ENCODE measurements around the gene CTTNBP2.

The CTTNBP2 gene

DNA sequence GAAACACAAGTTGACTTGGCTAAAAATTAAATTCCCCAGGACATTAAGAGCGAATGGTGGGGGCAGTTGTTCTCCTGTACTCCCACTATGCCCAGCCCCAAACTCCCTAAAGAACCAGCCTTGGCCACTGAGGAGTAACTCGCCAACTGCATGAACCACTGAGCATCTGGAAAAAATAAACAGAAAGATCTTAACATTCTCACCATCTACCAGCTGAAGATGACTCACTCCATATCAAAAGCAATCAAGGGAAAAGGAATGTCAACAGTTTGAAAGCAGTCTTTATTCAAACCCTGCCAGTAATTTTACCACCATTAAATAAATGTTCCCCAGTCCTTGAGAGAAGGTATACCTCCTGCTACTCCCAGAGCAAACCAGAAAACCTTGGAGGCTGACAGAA, 45.4 kb downstream of the CTTNBP2 start:
- DNase-seq (ENCODE audit: low read depth): peak; percentile 46
- TF ChIP-seq, protein P1, sequence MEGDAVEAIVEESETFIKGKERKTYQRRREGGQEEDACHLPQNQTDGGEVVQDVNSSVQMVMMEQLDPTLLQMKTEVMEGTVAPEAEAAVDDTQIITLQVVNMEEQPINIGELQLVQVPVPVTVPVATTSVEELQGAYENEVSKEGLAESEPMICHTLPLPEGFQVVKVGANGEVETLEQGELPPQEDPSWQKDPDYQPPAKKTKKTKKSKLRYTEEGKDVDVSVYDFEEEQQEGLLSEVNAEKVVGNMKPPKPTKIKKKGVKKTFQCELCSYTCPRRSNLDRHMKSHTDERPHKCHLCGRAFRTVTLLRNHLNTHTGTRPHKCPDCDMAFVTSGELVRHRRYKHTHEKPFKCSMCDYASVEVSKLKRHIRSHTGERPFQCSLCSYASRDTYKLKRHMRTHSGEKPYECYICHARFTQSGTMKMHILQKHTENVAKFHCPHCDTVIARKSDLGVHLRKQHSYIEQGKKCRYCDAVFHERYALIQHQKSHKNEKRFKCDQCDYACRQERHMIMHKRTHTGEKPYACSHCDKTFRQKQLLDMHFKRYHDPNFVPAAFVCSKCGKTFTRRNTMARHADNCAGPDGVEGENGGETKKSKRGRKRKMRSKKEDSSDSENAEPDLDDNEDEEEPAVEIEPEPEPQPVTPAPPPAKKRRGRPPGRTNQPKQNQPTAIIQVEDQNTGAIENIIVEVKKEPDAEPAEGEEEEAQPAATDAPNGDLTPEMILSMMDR (IDR thresholded peaks at IDR 0.05; ENCODE audit: insufficient read depth, low read depth, low read length, missing control alignments): no peak

DNA sequence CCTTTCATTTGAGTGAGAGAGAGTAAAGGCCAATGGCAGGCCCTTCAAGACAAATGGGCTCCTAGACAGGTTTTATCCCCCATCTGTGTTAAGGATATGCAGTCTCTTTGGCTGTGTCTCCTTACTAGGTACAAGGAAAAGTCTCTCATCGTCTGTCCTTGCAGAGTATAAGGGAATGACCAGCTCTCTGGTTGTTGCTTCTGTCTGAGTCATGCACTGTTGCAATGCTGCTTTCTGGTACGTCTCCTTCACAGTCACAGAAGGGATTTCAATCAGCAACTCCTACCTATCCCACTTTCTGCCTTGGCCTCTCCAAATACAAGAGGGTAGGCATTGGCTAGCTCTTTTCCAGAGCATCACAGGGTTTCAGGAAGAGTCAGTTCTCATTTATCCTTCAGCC, 48.1 kb downstream of the CTTNBP2 start:
- no peak overlapping the region for H3K4me3 ChIP-seq (ENCODE audit: low read length)
- peak; percentile 87 for DNase-seq (ENCODE audit: low read depth)
- TF ChIP-seq, protein P1 (IDR thresholded peaks at IDR 0.05; ENCODE audit: insufficient read depth, low read depth, low read length, missing control alignments): no peak

More for the DNA sequence above, 45.4 kb downstream of the CTTNBP2 start:
- H3K4me3 ChIP-seq (ENCODE audit: low read length): no peak overlapping the region

DNA sequence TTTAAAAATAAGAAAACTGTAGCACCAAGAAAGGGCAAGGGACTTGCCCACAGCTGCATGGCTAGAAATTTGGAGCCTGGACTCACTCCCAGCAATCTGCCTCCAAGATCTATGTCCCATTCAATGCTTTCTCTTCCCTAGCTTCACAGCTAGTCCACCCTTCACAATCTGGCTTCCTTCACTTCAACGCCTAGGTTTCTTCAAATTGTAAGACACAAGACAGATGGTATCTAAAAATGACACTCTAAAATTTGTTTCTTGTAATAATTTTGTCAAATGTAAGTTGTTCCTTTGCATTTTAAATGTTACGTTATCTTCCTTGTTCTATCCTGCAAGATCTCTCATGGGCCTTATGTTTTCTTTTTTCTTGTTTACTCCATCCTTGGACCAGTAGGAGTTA, 48.6 kb downstream of the CTTNBP2 start:
- TF ChIP-seq, protein P1 (IDR thresholded peaks at IDR 0.05; ENCODE audit: insufficient read depth, low read depth, low read length, missing control alignments): no peak

DNA sequence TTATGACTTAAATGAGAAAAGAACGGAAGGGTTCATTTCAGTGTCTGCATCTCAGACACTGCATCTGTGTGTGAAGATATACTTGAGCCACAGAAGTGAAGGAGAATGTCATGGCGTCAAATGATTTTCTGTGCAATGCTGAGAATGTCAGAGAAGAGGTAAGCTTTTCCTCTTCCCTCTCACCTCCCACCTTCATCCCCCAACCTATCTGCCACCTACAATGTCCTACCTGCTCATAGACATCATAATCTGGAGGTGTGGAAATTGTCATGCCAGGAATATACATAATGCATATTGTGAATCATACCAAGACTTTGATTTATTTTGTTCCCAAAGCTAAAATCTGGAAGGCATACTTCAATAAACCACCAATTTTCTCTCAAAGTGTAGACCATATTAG, 53.7 kb downstream of the CTTNBP2 start:
- DNase-seq (ENCODE audit: low read depth): no peak
- no peak overlapping the region for H3K4me3 ChIP-seq (ENCODE audit: low read length)
- TF ChIP-seq, protein P1 (IDR thresholded peaks at IDR 0.05; ENCODE audit: insufficient read depth, low read depth, low read length, missing control alignments): no peak

More for the DNA sequence above, 48.6 kb downstream of the CTTNBP2 start:
- no peak overlapping the region for H3K4me3 ChIP-seq (ENCODE audit: low read length)
- no peak for DNase-seq (ENCODE audit: low read depth)

DNA sequence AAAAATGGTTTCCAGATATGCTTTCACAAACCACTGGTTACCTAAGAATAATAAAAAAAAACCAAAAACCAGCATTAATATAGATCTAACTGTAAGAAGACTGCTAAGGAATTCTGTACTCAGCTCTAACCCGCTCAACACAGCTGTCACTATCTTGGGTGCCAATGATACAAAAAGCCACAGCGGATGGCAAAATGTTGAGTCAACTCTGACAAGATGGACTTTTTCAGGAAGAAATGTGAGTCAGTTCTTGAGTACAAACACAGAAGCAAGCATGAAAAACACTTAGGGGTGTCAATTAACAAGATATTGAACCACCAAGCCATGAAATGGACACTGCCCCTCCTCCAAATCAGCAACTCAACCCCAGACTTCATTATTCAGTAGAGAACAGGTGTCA, 55.0 kb downstream of the CTTNBP2 start:
- TF ChIP-seq, protein P1 (IDR thresholded peaks at IDR 0.05; ENCODE audit: insufficient read depth, low read depth, low read length, missing control alignments): no peak
- H3K4me3 ChIP-seq (ENCODE audit: low read length): no peak overlapping the region
- DNase-seq (ENCODE audit: low read depth): no peak

DNA sequence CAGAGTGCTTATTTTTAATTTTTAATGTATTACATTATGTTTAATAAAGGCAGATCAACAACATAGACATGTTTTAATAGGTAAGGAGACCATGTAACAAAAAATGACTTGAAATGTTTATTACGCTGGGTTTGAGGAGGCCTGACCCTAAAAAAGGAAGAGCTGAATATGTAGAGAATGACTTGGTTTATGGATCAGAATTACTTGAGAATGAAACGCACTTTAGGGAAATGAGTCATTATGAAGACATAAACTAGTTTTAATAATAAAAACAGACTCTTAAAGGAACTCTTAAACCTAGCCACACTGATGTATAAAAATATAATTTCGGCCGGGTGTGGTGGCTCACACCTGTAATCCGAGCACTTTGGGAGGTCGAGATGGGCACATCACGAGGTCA, 56.5 kb downstream of the CTTNBP2 start:
- H3K4me3 ChIP-seq (ENCODE audit: low read length): no peak overlapping the region
- DNase-seq (ENCODE audit: low read depth): peak; percentile 22
- TF ChIP-seq, protein P1 (IDR thresholded peaks at IDR 0.05; ENCODE audit: insufficient read depth, low read depth, low read length, missing control alignments): no peak

DNA sequence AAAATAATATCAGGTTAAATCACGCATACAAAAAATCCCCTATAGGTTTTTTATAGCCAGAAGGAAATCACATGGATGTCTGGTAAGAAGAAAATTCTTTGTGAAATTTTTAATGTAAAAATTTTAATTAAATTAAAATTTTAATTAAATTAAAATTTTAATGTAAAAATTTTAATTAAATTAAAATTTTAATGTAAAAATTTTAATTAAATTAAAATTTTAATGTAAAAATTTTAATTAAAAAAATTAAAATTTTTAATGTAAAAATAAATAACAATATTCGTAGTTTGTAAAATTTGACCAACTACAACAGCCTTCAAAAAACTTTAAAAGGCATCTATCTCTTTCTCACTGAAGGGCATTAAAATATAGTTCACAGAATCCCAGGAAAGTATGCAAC, 61.5 kb downstream of the CTTNBP2 start:
- no peak for DNase-seq (ENCODE audit: low read depth)
- TF ChIP-seq, protein P1 (IDR thresholded peaks at IDR 0.05; ENCODE audit: insufficient read depth, low read depth, low read length, missing control alignments): no peak
- H3K4me3 ChIP-seq (ENCODE audit: low read length): no peak overlapping the region

All from epithelial cell of esophagus (primary cell).